HG03175 (cell line): ENCODE data around the gene MED15.
"Not testable (repeated sequence)": the region's sequence is repeated elsewhere in the genome, so short reads cannot be mapped to it uniquely, and the experiment has no call there.

Source experiments
- ATAC-seq: cut with Tn5 transposase; IDR thresholded peaks from one replicate; pipeline ENCODE4 v1.9.1; 2021; ENCODE audit warnings: mild to moderate bottlenecking, moderate library complexity; ENCODE audit not compliant: unreplicated experiment

Gene MED15

GRCh38 chr22:20594486-20594885 is 87.1 kb downstream of the MED15 start:
- not testable (repeated sequence) for ATAC-seq

GRCh38 chr22:20595461-20595860 is 88.1 kb downstream of the MED15 start:
- ATAC-seq = no peak

GRCh38 chr22:20599117-20599516 is 91.7 kb downstream of the MED15 start:
- no peak for ATAC-seq

GRCh38 chr22:20600137-20600673 is 92.8 kb downstream of the MED15 start:
- ATAC-seq = no peak

GRCh38 chr22:20601308-20601707 is 93.9 kb downstream of the MED15 start:
- no peak for ATAC-seq

- no peak for ATAC-seq
Observed at GRCh38 chr22:20602609-20603164, 95.3 kb downstream of the MED15 start.

- no peak for ATAC-seq
Observed at GRCh38 chr22:20604092-20604747, 96.8 kb downstream of the MED15 start.

- ATAC-seq = no peak
Observed at GRCh38 chr22:20604776-20605221, 97.4 kb downstream of the MED15 start.

GRCh38 chr22:20605328-20605727 is 97.9 kb downstream of the MED15 start:
- ATAC-seq = no peak

GRCh38 chr22:20606041-20606783 is 98.8 kb downstream of the MED15 start:
- peak; percentile 50 for ATAC-seq

- ATAC-seq = no peak
Observed at GRCh38 chr22:20606784-20607128, 99.3 kb downstream of the MED15 start.

- no peak for ATAC-seq
Observed at GRCh38 chr22:20607157-20607907, 99.9 kb downstream of the MED15 start.

GRCh38 chr22:20610243-20610686 is 102.9 kb downstream of the MED15 start:
- ATAC-seq = no peak

- no peak for ATAC-seq
Observed at GRCh38 chr22:20610757-20611156, 103.3 kb downstream of the MED15 start.

- ATAC-seq = no peak
Observed at GRCh38 chr22:20611418-20611817, 104.0 kb downstream of the MED15 start.

- no peak for ATAC-seq
Observed at GRCh38 chr22:20613301-20613700, 105.9 kb downstream of the MED15 start.

- ATAC-seq = no peak
Observed at GRCh38 chr22:20615021-20615420, 107.6 kb downstream of the MED15 start.

- no peak for ATAC-seq
Observed at GRCh38 chr22:20615533-20616450, 108.4 kb downstream of the MED15 start.

- ATAC-seq = no peak
Observed at GRCh38 chr22:20616451-20617043, 109.1 kb downstream of the MED15 start.

- ATAC-seq = no peak
Observed at GRCh38 chr22:20618488-20618887, 111.1 kb downstream of the MED15 start.
